Panc1 (cell line): ENCODE data around the gene PRSS3. TPM values are rescaled to one million over a fixed set of nuclear protein-coding genes. Genes with fewer than 3 reads are reported as not detected.
A peak's percentile ranks its signal among the peaks of the same experiment; 100 is the strongest.
"Not testable (repeated sequence)": the region's sequence is repeated elsewhere in the genome, so short reads cannot be mapped to it uniquely, and the experiment has no call there.

Experiments
- ATAC-seq: fragments of 200-7000 bp; cut with Tn5 transposase; 2 replicates; pipeline ENCODE4 v1.9.1; 2020; ENCODE audit warnings: mild to moderate bottlenecking, moderate library complexity
- BruUV-seq: library from RNA; stranded (reverse); fragments of 400-500 nt; replicated peaks from 2 replicates; lab custom pipeline; 2021; lab: Mats Ljungman, UMichigan
- CTCF ChIA-PET: fragments of 300-600 bp; sonication (Branson Sonifier 250); formaldehyde crosslinking; loops from one replicate; lab custom pipeline; 2022; ENCODE audit warnings: antibody characterized with exemption; lab: Charles Lee
- POLR2A ChIA-PET: fragments of 300-600 bp; sonication (Branson Sonifier 250); formaldehyde crosslinking; loops from one replicate; lab custom pipeline; 2022; ENCODE audit warnings: antibody characterized with exemption; lab: Charles Lee
- DNase-seq: peaks from one replicate; pipeline ENCODE4 v3.0.0-alpha.2; 2010; ENCODE audit warnings: low read depth, low spot score
- H3K27ac ChIP-seq: 2 replicates; pipeline ENCODE4 v1.5.1; 2011; ENCODE audit warnings: mild to moderate bottlenecking, low read length, inconsistent platforms
- H3K27me3 ChIP-seq: fragments of 200-500 bp; sonication (Bioruptor generic); 2 replicates; pipeline ENCODE4 v1.6.0; 2014; ENCODE audit warnings: low read length, inconsistent platforms; ENCODE audit not compliant: control insufficient read depth, insufficient read depth
- H3K36me3 ChIP-seq: fragments of 200-500 bp; sonication (Bioruptor generic); 2 replicates; pipeline ENCODE4 v1.5.1; 2014; ENCODE audit warnings: inconsistent platforms, mild to moderate bottlenecking, low read length, moderate library complexity; ENCODE audit not compliant: control insufficient read depth, insufficient read depth
- H3K4me1 ChIP-seq: 2 replicates; pipeline ENCODE4 v1.5.1; 2011; ENCODE audit warnings: inconsistent platforms, mild to moderate bottlenecking, low read length, moderate library complexity; ENCODE audit not compliant: control insufficient read depth, insufficient read depth
- H3K4me3 ChIP-seq, 2 experiments: 2 replicates each; pipeline ENCODE4 v1.5.1; 2011 to 2012; ENCODE audit warnings: low read depth in 2 of 2, low read length in 2 of 2, mild to moderate bottlenecking in 2 of 2, inconsistent platforms in 1 of 2, moderate library complexity in 1 of 2
- H3K9me3 ChIP-seq: fragments of 200-500 bp; sonication (Bioruptor generic); 2 replicates; pipeline ENCODE4 v1.5.1; 2014; ENCODE audit warnings: low read depth, mild to moderate bottlenecking, inconsistent platforms, low read length, moderate library complexity; ENCODE audit not compliant: control insufficient read depth, insufficient read depth
- POLR2AphosphoS5 ChIP-seq: IDR thresholded peaks from 2 replicates; pipeline ENCODE4 v1.6.1; 2012; ENCODE audit warnings: mild to moderate bottlenecking, low read depth, low read length, moderate library complexity
- REST ChIP-seq, 2 experiments: IDR thresholded peaks; 2 replicates each; pipeline ENCODE4 v1.6.1; 2011 to 2012; ENCODE audit warnings: low read depth in 2 of 2, control low read depth in 1 of 2, low read length in 1 of 2, mild to moderate bottlenecking in 1 of 2, moderate library complexity in 1 of 2; ENCODE audit not compliant: insufficient read depth in 1 of 2
- SIN3A ChIP-seq: IDR thresholded peaks from 2 replicates; pipeline ENCODE4 v1.6.1; 2012; ENCODE audit warnings: low read depth, mild to moderate bottlenecking, low read length, moderate library complexity, borderline replicate concordance; ENCODE audit not compliant: insufficient read depth
- TCF7L2 ChIP-seq: IDR thresholded peaks from 2 replicates; pipeline ENCODE4 v1.6.1; 2011; ENCODE audit warnings: mild to moderate bottlenecking, low read depth, low read length, inconsistent platforms
- in situ Hi-C: cut with HindIII; loops from 2 replicates; pipeline ENCODE4 v1.10.0; 2016; ENCODE audit warnings: low sequenced_read_pairs, low pct_unique_long_range_greater_than_20kb
- intact Hi-C: fragments of 100-400 bp; cut with micrococcal nuclease; formaldehyde crosslinking; loops from one replicate; pipeline ENCODE4 v1.10.0; 2022; ENCODE audit not compliant: unreplicated experiment
- total RNA-seq: library from RNA; stranded (reverse); gene quantifications from one replicate; pipeline ENCODE4 v1.2.1, GENCODE V29; 2021; ENCODE audit not compliant: unreplicated experiment
- TF ChIP-seq, protein P1 (sequence below): fragments of 450-650 bp; IDR thresholded peaks from 2 replicates; pipeline ENCODE4 v1.5.1; 2017; ENCODE audit warnings: mild to moderate bottlenecking

The PRSS3 gene
- total RNA-seq, 1 experiment from 2014 or later, result 1.0 TPM

DNA sequence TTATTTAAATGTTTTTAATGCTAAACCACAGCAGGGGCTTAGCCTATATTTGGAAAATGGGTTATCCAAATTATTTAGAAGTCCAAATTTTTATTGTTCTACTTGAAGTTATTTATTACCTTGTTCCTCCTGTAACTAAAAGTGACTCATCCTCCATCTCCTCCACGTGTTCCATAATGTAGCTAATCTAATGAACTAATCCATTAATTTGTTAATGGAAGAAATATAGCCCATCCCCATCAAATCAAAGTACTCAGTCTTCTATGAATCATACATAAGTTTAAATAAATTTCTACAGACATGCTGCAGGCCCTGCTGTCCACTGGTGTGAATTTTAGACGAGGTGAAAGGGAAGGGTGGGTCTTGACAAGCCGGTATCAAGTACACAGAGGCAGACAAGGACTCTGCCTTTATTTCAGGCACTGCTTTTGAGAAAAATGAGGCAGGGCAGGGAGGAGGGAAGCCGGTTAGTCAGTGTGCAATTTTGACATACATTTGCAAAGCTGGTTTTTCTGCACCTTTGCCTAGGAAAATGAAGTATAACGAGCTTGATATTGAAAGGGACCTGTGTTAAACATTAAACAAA lies 21.2 kb upstream of the PRSS3 start:
- DNase-seq, H3K27ac ChIP-seq, H3K4me1 ChIP-seq, POLR2A ChIA-PET, H3K36me3 ChIP-seq, BruUV-seq, in situ Hi-C loops, H3K27me3 ChIP-seq, H3K4me3 ChIP-seq, ATAC-seq, intact Hi-C loops, H3K9me3 ChIP-seq, CTCF ChIA-PET: not testable (repeated sequence)

DNA sequence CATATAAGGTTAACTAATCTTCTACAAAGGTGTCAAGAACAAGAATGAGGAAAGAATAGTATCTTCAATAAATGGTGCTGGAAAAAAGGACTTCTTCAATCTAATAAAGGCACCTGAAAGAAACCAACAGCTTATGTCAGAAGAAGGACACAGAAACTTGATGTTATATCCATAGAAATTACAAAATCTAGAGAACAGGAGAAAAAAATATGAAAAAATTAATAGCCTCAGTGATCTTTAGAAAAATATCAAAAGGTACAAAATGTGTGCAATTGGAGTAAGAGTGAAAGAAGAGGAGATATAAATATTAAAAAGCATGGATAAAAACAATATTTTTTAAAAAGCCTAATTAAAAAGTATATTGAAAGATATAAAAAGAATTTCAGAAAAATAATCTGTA lies 18.8 kb upstream of the PRSS3 start:
- BruUV-seq, result no TSS peak
- Histone ChIP-seq H3K36me3 (no peaks in the 10 kb centered on the region), H3K27ac (no peak overlapping the region), H3K4me3 (no peak overlapping the region), H3K4me1 (no peaks in the 10 kb centered on the region), H3K9me3 (no peaks in the 10 kb centered on the region), H3K27me3 (no peaks in the 10 kb centered on the region)
- ATAC-seq (no peak), DNase-seq (no peak)
- TF ChIP-seq, protein P1, sequence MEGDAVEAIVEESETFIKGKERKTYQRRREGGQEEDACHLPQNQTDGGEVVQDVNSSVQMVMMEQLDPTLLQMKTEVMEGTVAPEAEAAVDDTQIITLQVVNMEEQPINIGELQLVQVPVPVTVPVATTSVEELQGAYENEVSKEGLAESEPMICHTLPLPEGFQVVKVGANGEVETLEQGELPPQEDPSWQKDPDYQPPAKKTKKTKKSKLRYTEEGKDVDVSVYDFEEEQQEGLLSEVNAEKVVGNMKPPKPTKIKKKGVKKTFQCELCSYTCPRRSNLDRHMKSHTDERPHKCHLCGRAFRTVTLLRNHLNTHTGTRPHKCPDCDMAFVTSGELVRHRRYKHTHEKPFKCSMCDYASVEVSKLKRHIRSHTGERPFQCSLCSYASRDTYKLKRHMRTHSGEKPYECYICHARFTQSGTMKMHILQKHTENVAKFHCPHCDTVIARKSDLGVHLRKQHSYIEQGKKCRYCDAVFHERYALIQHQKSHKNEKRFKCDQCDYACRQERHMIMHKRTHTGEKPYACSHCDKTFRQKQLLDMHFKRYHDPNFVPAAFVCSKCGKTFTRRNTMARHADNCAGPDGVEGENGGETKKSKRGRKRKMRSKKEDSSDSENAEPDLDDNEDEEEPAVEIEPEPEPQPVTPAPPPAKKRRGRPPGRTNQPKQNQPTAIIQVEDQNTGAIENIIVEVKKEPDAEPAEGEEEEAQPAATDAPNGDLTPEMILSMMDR, result no peak
- TF ChIP-seq SIN3A (no peak), TCF7L2 (no peak), POLR2AphosphoS5 (no peak), REST (IDR thresholded peaks at IDR 0.05; ENCODE audit: insufficient read depth in 1 of 2, low read depth in 2 of 2, low read length in 1 of 2) (no peak)
- in situ Hi-C loops (no loop called here), intact Hi-C loops (no loop called here)
- ChIA-PET POLR2A (no interaction called here), CTCF (no interaction called here)

DNA sequence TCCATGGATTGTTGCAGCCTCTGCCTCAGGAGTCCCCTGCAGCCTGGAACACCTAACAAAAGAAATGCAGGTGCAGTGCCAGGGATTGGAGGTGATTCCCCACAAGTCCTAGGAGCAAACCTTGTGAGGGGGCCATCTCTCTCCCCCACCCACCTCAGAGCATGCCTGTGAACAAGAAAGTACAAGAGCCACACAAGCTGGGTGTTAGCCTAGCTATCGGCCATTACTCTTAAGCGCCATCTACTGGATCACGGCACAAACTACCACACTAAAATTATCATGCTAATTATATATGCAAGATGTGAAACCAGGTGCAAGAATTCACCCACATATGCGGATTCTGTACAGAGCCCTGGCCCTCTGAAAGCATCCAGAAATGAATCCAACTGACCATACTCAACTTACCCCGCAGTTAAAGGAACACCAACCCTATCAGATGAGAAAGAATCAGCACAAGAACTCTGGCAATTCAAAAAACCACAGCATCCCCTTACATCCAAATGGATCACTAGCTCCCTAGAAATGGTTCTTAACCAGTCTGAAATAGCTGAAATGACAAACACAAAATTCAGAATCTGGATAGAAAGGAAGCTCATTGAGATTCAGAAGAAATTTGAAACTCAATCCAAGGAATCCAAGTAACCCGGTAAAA lies 16.5 kb upstream of the PRSS3 start:
- CTCF ChIA-PET, result interaction anchor here (0.5 to 1.9 kb wide), 10 partner anchors 10 to 155 kb away, joined by 3 to 35 read pairs (median 4); partner anchors contain the start of gene UBE2R2
- H3K36me3 ChIP-seq, result no peaks in the 10 kb centered on the region
- TF ChIP-seq, protein P1, result peak; percentile 92
- no peak for TF ChIP-seq POLR2AphosphoS5
- peak; percentile 57 for DNase-seq
- no peak overlapping the region for H3K4me3 ChIP-seq
- in situ Hi-C loops, result no loop called here
- intact Hi-C loops, result loop anchor here (1.0 kb wide), 1 partner anchor 41 kb away; no protein-coding TSS in a partner anchor
- no peaks in the 10 kb centered on the region for H3K27me3 ChIP-seq
- no peaks in the 10 kb centered on the region for H3K9me3 ChIP-seq
- peak; percentile 94 for ATAC-seq
- H3K27ac ChIP-seq, result no peak overlapping the region
- BruUV-seq, result no TSS peak
- POLR2A ChIA-PET, result interaction anchor here (0.5 kb wide), 1 partner anchor 511 kb away, joined by 4 read pairs; no protein-coding TSS in a partner anchor
- no peaks in the 10 kb centered on the region for H3K4me1 ChIP-seq
